HG02678 (cell line): ENCODE results near the gene AREG.
A peak's percentile ranks its signal among the peaks of the same experiment; 100 is the strongest.

Experiments used
- ATAC-seq: cut with Tn5 transposase; IDR thresholded peaks from one replicate; pipeline ENCODE4 v1.9.1; 2021; ENCODE audit warnings: mild to moderate bottlenecking, moderate library complexity; ENCODE audit not compliant: unreplicated experiment

AREG gene

DNA sequence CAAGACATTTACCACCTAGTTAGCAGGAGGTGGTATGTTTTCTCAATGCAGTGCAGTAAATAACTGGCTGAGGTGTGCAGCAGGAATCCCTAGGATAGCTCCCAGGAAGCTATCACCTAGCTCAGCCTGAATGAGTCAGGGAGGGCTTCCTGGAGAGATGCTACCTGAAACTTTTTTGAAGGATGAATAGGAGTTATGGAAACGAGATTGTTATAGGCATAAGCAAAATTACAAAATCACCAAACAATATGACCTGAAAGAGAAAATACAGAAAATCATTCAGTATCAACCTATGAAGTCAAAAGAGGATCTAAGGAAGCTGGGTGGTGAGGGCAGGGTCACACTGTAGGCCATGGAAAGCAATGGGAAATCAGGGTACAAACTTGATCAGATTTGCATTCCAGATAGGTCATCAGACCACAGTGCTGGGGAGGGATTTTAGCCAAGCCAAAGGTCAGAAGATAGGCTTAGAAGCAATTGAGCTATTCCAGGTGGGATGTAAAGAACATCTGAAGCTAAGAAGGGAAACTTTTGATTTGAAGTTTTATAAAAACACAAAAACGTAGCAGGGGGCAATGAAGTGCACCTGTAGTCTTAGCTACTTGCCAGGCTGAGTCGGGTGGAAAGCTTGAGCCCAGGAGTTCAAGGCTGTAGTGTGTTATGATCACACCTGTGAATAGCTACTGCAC lies 11.3 kb downstream of the AREG start:
- ATAC-seq: no peak

DNA sequence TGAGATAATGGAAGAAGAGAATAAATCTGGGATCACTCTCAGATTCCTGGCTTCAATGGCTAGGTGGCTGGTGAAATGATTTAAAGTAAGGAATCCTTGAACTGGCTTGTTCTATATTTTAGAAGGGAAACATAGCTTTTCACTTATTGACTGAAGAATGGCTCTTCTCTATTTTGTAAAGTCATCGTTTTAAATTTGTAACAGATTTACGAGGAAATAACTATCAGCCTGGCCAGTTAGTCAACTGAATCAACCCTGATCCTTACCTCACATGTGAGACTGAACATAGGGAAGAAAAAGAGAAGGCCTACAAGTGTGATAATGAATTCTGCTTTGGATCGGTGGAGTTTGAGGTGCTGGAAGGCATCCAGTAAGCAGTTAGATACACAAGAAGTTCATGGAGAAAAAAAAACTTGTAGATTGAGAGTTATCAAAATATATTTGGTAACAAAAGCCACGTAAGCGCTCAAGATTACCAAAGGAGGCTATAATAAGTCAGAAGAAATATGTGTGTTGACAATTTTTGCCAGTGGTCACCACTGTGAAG lies 12.0 kb downstream of the AREG start:
- no peak for ATAC-seq

DNA sequence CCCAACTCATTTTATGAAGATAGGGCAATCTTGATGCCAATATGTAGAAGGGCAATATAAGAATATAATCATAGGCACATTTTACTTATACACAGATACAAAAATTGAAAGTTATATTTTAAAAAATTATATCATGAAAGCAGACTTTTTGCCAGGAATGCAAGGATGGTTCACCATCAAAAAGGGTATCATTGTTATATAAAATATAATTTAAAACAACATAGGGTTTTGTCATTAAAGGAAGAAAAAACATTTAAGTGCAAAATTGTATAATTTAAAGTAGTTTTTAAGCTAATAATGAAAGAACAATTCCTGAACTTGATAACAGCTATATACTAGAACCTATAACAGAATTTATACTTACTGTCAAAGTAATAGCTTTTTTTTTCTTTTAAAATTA lies 15.9 kb downstream of the AREG start:
- ATAC-seq: no peak

DNA sequence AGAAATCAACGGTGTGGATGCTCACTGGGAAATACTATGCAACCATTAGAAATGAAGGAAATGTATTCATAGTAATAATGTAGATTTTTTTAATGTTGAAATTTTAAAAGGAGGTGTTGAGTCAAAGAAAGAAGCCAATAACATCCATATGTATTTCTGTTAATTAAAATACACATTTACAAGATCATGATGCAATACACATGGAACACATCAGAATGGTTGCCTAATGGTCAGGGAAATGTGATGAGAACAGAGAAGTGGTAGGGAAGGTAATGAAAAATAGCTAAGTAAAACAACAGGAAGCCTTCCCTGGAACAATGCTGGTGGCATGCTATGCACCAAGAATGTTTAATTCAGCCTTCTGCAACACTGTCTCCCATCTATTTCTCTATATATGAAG lies 18.2 kb downstream of the AREG start:
- ATAC-seq: no peak

DNA sequence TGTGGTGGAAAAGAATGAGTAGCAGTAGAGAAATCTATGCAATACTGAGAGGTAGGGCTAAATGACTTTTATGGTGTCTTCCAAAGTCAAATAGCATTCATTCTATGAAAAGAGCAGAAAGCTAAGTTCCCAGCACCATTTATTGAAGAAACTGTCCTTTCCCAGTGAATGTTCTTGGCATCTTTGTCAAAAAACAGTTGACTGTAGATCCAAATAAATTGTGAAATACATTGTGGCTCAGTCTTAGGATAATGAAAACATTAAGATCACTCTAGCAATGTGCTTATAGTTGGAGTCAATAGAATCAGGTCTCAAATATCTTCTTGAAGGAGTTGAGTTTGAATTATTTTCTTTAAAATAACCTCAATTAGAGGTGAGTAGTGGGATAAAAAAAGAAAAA lies 19.4 kb downstream of the AREG start:
- ATAC-seq: no peak

DNA sequence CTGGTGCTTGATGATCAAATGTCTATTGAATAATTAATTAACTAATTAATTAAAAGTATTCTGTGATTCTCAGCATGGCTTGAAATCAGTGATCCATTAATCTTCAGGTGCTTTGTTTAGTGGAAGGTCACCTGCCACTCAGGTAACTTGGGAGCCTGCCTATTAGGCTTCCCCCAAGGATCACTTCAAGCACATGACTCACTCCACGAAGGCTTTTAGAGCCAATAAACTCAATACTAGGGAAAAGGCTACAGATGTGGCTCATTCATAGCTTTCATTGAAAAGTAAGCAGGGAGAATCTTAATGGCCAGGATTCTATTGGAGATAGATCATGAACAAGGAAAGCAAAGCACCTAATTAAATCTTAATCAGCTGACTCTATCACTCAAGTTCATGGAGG lies 21.3 kb downstream of the AREG start:
- no peak for ATAC-seq

DNA sequence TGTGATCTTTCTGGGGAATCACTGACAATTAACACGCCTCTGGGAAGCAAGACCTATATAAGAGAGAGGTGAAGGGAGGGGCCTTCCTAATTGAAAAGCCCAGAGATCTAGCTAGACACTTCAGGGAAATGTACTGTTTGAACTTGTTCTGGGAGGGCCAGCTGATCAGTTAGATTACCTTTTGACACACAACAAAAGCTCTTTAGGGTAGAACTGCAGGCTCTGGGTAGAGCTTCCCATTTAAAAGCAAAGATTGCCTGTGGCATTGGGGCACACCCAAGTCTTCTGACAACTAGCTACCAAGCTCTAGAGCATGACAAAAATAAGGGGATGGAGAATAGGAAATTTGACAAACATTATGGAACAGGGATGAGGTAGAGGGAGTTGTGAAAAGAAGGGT lies 26.3 kb downstream of the AREG start:
- no peak for ATAC-seq

DNA sequence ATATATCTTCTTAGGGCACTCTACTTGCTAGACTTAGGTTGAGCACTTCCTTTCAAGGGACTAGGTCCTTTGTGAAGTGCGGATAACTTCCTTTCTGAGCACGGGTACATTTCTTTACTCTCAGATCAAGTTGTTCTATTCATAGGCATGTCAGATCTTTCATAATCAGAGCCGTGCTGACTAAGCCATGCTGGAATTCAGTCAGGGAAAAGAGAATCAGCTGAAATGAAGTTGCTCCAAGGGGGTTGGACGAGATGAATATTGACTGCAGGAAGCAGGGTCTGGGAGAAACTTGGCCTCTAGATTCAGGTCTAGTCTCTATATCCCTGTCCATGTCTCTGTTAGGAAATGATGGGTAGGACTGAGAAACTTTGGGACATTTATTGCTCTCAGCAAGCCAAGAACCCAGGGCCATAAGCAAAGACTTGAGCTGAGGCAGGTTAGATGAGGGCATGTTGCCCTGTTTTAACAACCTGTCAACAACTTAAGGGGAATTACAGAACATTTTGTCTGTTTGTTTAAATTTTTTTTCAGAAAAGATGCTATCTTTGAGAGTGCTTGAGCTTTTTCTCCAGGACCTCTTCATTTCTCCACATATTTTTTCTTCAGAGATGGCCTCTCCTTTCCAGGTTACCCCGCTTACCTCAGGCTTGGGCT lies 28.3 kb downstream of the AREG start:
- no peak for ATAC-seq

DNA sequence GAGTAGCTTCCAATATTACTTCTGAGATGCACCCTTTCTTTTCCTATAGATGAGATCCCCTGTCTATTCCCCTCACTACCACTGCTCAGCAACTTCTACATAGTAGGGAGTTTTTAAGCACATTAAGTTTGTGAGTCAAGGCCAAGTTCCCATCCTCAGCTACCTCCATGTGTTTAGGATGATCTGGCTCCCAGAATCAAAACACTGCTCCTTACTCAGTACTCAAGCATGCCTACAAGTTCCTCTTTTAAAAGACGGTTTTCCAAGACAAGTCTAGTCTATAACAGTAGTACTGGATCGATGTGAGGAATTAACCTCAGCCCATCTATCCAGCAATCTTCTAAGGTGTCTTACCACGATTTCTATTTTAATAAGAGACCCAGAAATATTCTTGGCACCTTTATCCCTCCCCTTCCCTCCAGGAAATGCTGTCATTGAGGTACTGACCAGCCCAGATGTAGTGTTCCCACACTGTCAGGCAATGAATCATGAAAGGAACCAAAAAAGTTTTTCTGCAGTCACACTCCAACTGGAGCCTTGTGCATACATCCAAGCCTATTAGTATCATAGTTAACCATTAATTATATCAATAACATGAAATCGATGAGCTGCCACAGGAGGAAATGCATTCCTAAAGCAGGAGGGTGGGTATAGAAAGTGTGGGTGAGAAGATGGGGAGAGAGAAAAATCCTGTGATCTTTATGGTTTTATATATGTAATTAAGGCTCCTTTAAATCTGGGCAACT lies 29.6 kb downstream of the AREG start:
- ATAC-seq: no peak

DNA sequence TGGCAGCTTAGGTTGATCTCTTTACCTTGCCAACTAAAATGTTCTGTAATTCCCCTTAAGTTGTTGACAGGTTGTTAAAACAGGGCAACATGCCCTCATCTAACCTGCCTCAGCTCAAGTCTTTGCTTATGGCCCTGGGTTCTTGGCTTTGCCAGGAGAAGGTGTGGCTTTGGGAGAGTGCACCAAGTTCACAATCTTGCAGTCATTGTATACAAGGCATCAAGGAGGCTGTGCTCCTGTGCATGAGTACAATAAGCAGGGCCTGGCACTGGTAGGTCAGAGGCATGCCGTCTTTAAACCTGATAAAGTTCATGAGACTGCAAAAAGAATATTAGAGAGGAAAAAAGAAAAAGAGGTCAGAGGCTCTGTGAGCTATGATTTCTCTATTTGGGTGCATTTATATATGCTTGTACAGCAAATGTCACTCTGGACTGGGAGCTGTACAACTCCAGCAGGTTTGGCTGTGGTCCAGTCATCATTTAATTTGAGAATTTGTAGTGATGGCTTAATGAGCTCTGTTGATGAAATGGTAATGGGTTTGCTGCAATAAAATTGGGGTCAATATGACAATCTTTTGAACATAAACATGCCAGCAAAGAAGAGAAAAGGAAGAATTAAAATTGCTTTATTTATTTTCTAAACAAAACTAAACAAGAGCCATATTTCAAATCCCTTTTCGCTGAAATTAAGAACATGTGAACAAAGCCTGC lies 30.3 kb downstream of the AREG start:
- no peak for ATAC-seq

DNA sequence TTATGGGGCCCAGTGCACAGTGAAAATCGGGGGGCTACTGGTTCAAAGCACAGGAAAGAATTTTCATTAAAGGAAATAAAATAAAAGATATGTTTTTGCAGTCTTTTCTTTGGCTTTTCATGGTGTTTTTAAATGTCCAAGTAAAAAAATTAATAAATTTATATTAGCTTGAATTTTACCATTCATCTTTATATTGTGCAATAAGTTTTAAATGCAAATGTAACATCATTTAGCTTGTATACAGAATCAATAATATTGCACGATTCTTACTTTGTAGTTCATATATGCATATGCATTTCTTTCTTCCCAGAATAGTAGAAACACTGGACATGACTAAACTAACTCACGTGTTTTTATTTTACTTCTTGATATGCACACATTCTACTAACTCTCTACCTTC lies 31.0 kb downstream of the AREG start:
- ATAC-seq: no peak

DNA sequence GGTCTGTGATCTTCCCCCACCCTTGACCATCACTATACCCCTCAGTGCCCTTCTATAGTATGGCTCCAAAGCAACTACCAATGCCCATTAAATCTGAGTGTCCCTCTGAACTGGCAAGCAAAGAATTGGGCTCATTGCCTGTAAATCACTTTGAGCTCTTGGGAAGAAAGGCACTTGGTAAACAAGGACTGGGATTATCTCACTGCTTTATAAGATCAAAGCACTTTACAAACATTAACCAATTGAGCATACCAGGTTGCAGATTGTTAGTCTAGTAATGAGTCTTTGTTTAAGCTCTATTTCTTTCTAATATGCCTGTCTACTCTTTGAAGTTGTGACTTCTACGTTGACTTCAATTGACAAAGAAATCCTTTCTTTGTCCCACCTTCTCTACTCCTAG lies 34.1 kb downstream of the AREG start:
- ATAC-seq: no peak

DNA sequence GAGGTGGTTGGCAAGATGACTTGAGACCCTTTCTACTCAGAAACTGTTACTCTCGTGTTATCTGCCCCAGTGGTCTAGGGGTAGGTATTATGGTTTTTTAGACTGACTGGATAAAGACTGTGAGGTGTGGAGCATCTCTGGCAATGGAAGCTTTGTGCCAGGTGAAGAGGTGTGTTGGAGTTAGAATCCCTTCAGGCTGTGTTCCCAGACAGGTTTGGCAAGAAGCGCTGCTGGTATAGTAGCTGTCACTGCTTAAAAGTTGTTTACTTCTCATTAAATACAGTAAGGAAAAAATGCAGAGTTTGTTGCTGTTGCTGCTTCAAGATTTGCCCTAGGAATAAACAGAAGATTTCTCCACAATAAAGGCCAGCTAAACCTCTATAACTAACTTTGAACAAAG lies 35.3 kb downstream of the AREG start:
- no peak for ATAC-seq

DNA sequence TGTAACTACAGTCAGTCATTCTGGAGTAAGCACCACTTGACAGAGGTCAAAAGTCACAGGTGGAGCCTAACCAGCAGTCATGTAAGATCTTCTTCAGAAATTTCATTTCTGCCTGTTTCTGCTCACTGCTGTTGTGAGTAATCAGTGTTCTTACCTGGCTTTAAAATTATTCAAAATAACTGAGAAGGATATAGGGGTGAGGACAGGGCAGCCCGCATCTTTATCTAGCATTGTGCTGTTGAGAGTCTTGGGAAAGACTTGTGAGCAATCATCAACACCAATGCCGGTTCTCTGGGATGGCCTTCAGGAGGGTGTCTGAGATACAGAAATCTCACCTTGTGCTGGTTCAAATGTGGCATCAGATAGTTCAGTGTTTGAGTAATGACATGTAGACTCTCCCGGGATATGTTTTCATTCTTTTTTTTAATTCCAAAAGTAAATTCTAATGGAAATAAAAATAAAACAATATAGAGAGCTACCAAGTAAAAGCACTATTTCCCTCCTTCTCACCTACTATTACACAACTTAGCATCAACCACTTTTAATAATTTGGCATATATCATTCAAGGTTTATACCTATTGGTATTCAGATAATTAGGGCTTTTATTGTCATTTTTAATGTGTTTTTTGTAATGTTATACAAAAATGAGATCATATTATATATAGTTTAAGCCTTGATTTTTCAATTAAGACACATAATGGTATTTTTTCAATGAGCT lies 37.1 kb downstream of the AREG start:
- no peak for ATAC-seq

DNA sequence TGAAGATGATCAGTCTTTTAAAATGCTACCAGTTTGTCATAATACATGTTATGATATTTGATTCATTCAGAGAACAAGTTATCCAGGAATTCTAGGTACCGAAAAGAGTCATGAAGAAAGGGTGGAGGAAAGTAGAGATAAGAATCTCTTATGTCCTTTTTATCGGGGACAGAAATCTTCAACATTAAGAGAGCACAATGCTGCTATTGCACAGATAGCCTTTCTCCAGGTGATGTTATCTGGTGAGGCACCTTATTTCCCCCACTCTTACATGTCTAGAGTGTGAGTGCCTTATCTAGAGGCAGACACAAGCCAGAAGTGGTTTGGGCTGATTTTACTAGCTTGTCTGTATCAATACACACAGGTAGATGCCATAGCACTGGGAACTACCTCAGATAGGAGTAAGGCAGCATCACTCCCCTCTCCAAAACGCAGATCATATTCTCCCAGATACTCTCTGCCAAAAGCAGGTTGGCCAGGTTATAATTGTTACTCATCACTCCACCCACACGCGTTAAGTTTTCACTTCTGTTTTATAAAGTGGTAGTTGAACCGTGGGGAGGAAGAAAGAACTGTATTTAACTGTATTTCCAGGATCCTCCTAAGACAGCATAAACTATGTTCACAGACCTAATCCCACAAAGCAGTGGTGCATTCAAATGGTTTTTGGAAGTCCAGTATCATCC lies 38.4 kb downstream of the AREG start:
- no peak for ATAC-seq

DNA sequence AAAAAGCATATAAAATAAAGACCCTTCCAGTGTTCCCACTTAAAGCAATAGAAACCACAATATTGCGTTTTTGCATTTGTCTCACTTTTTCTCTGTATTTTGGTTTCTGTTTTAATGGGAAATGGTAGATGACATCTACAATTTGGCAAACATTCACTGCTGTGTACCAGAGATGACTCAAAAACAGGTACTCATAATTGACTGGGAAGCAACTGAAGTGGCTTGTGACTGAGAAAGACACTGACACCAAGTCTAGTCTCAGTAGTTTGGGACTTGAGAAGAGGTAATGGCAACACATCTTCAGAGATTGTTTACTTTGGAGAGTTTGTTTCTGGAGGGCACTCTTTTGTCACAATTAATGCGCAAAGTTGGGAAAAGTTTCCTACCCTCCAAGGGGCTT lies 42.0 kb downstream of the AREG start:
- no peak for ATAC-seq

DNA sequence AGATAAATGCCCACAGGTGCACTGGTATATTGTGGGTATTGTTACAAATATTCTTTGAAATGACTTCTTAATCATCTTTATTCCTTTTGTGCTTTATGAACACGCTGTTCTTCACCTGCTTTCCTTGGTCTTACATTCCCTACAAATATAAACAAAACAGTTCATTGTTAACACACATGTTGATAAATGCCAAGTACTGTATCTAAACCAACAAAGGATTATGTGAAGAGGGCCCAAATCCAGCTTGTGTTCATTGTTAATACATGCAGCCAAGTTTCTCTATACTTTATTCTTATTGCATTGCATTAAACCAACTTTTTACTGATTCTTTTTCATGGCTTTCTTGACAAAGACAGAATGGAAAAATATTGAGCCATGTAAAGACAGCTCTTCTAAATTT lies 42.8 kb downstream of the AREG start:
- ATAC-seq: no peak

DNA sequence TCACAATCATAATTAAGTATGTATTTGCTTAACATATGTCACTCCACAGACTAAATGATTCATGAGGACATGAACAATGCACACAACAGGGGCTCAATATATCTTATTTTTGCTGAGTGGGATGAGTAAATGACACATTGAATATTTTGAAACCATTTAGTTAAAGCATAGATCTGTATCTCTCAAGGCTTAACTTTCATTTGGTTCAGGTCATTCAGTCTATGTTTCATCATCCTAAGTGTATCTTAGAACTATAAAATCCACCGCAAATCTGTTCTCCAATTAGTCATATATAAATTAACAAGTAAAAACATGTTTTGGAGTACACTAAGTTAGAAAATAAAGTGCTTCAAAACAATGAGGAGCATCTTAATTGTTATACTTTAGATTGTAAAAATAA lies 45.8 kb downstream of the AREG start:
- no peak for ATAC-seq

DNA sequence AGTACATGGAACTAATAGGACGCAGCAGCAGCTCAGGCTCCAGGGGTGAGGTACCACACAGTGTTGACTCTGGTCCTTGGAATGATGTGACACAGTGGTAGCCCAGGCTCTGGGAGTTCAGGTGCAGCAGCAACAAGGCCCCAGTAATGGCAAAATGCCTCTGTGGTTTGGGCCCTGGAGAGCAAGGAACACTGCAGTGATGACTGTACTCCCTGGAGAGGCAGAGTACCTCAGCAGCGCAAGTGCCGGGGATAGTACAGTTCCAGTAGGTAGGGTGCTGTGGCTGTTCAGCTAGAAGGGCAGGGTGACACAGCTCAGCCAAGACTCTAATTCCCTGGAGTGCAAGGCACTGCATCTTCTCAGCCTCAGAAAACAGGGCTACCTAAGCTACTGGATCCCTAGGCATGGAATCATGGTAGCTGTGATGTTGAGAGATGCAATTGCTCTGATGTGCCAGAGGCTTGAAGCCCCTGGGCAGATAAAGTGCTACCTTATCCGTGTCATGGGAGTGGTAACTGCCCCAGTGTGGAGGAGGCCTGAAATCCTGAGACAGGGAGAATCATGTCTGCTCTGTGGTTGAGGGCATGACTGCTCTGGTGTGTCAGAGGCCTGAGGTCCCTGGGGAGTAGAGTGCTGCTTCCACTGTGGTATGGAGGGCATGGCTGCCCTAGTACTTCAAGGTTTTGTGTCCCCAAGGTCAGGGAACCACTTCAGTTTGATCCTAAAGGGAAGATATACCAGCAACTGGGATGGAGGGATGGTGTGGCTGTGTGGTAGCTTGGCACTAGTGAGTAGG lies 55.2 kb downstream of the AREG start:
- ATAC-seq: peak; percentile 50
